B cell (primary cell): ENCODE data around the gene CNGA3.

ENCODE experiments used
- EZH2 ChIP-seq: IDR thresholded peaks from 2 replicates; pipeline ENCODE4 v1.6.1; 2012; ENCODE audit warnings: borderline replicate concordance, low read depth, mild to moderate bottlenecking, moderate library complexity, low read length; ENCODE audit not compliant: insufficient read depth, poor library complexity, severe bottlenecking
- TF ChIP-seq, protein P1 (sequence below): fragments of 200-600 bp; IDR thresholded peaks from one replicate; pipeline ENCODE4 v1.8.0; 2022; ENCODE audit warnings: antibody characterized with exemption, mild to moderate bottlenecking

DNA sequence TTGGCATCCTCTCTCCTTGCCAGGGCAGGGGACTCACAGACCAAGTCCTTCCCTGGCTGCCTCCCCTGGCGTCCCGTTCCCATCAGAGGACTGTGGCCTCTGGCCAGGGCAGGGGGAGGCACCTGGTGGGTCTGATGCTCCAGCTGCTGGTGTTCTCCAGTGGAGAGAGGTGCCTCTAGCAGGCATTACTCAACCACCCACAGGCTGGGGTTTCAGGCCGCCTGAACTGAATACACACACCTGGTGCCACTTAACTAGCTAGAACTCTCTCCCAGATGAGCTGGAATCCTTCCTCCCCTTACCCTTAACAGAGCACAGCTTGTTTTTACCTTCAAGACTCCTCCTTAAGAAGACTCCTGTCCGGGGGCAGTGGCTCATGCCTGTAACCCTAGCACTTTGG lies 37.7 kb upstream of the CNGA3 start:
- TF ChIP-seq, protein P1, sequence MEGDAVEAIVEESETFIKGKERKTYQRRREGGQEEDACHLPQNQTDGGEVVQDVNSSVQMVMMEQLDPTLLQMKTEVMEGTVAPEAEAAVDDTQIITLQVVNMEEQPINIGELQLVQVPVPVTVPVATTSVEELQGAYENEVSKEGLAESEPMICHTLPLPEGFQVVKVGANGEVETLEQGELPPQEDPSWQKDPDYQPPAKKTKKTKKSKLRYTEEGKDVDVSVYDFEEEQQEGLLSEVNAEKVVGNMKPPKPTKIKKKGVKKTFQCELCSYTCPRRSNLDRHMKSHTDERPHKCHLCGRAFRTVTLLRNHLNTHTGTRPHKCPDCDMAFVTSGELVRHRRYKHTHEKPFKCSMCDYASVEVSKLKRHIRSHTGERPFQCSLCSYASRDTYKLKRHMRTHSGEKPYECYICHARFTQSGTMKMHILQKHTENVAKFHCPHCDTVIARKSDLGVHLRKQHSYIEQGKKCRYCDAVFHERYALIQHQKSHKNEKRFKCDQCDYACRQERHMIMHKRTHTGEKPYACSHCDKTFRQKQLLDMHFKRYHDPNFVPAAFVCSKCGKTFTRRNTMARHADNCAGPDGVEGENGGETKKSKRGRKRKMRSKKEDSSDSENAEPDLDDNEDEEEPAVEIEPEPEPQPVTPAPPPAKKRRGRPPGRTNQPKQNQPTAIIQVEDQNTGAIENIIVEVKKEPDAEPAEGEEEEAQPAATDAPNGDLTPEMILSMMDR, result no peak
- no peak for TF ChIP-seq EZH2
